HG03354 (cell line): ENCODE data around the gene ISG15.
A peak's percentile ranks its signal among the peaks of the same experiment; 100 is the strongest.

ENCODE experiments used
- ATAC-seq: cut with Tn5 transposase; IDR thresholded peaks from one replicate; pipeline ENCODE4 v1.9.1; 2021; ENCODE audit warnings: mild to moderate bottlenecking; ENCODE audit not compliant: unreplicated experiment, poor library complexity, severe bottlenecking

ISG15 gene

GRCh38 chr1:1040004-1040991 lies 27.0 kb downstream of the ISG15 start:
- peak; percentile 63 for ATAC-seq

- ATAC-seq = no peak
Observed at GRCh38 chr1:1041092-1041523, 27.8 kb downstream of the ISG15 start.

GRCh38 chr1:1041873-1042272 lies 28.6 kb downstream of the ISG15 start:
- no peak for ATAC-seq

GRCh38 chr1:1042835-1043234 lies 29.5 kb downstream of the ISG15 start:
- ATAC-seq = no peak

GRCh38 chr1:1043411-1043810 lies 30.1 kb downstream of the ISG15 start:
- ATAC-seq = no peak

- no peak for ATAC-seq
Observed at GRCh38 chr1:1043921-1044320, 30.6 kb downstream of the ISG15 start.

- no peak for ATAC-seq
Observed at GRCh38 chr1:1044455-1045078, 31.3 kb downstream of the ISG15 start.

- ATAC-seq = no peak
Observed at GRCh38 chr1:1045129-1045528, 31.8 kb downstream of the ISG15 start.

GRCh38 chr1:1046243-1046642 lies 32.9 kb downstream of the ISG15 start:
- ATAC-seq = no peak

GRCh38 chr1:1046767-1047166 lies 33.5 kb downstream of the ISG15 start:
- ATAC-seq = no peak

GRCh38 chr1:1047407-1047806 lies 34.1 kb downstream of the ISG15 start:
- ATAC-seq = no peak

GRCh38 chr1:1047963-1048362 lies 34.7 kb downstream of the ISG15 start:
- no peak for ATAC-seq

- no peak for ATAC-seq
Observed at GRCh38 chr1:1048765-1049164, 35.5 kb downstream of the ISG15 start.

GRCh38 chr1:1049318-1050165 lies 36.2 kb downstream of the ISG15 start:
- ATAC-seq = no peak

- ATAC-seq = no peak
Observed at GRCh38 chr1:1050577-1051052, 37.3 kb downstream of the ISG15 start.

- ATAC-seq = no peak
Observed at GRCh38 chr1:1051127-1051810, 38.0 kb downstream of the ISG15 start.

- no peak for ATAC-seq
Observed at GRCh38 chr1:1052003-1052840, 38.9 kb downstream of the ISG15 start.

- ATAC-seq = no peak
Observed at GRCh38 chr1:1053022-1053421, 39.7 kb downstream of the ISG15 start.

- no peak for ATAC-seq
Observed at GRCh38 chr1:1053682-1054081, 40.4 kb downstream of the ISG15 start.
